HCEC 1CT (cell line): ENCODE data around the gene PYURF.

ENCODE experiments used
- DNase-seq: peaks from one replicate; pipeline ENCODE4 v3.0.0-alpha.2; 2017

The PYURF gene, protein sequence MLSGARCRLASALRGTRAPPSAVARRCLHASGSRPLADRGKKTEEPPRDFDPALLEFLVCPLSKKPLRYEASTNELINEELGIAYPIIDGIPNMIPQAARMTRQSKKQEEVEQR

DNA sequence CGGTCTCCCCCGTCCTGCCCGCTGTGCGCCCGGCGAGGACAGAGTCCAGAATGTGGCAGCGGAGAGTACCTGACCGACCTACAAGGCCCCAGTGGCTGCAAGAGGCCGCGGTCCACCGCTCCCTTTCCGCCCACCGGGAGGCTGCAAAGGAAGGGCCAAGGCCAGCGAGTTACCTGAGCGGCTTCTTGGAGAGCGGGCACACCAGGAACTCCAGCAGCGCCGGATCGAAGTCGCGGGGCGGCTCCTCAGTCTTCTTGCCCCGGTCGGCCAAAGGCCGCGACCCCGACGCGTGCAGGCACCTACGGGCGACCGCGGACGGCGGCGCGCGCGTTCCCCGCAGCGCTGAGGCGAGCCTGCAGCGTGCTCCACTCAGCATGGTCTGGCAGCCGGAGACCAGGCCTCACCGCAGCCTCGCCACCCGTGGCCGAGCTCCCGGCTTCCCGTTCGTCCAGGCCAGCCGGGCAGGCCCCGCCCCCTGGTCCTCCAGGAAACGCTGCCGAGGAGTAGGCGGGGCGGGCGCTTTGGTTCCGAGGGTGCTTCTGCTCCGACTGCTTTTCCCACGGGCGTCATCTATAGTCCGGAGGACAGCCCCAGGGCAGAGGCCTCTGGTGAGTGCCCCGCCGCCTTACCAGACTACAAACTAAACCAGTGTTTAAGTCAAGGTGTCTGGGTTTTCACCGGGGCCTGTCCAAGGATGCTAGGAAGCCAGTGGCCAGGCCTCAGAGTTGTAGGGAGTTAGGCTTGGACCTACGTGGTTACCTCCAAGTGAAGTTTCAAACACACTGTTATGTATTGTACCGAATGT lies at the start of gene PYURF:
TSS of gene PYURF (minus strand) at position 452 of the 805 bp plus-strand sequence. CDS start at position 376, 76 bp downstream.
- DNase-seq: peak; percentile 86

DNA sequence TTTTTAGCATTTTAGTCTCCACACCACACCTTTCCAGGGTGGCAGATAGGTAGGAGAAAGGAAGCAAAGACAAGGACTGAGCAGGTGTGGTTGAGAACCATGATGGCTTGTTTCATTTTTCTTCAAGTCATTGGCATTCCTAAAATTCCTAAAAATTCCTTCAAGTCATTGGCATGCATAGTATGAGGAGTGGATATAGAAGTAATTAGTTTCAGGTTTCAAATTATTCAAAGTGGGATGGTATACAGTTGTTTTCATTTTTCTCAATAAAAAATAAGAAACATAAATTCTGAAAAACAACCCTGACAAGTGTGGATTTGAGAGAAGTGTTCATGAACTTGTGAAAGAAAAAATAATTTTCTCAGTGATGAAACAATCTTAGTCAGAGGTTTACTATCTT lies 46.4 kb upstream of the PYURF start:
- DNase-seq: no peak

DNA sequence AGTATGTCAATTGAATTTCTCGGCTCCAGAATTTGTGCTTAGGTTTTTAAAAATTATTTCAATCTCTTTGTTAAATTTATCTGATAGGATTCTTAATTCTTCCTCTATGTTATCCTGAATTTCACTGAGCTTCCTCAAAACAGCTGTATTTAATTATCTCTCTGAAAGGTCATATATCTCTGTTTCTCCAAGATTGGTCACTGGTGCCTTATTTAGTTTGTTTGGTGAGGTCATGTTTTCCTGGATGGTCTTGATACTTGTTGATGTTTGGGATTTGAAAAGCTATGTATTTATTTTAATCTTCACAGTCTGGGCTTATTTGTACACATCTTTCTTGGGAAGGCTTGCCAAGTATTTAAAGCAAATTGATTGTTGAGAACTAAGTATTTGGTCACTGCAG lies 44.0 kb upstream of the PYURF start:
- DNase-seq: no peak

DNA sequence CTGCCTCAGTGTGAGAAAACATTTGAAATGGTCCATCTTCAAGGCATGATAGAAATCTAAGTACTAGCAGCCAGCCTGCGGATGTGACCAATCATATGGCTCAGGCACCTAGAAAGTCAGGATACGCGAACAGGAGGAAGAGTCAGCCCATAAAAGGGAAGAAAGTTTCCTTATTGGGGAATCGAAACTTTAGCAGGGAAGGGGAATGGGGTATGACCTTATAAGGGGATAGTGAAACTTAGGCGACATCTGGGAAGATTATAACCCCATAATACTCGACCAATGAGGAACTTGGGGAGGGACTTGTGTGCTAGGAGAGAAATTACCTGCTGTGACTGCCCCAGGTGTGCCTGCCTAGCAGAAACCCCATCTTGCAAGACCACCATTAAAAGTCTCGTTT lies 26.2 kb upstream of the PYURF start:
- DNase-seq: no peak

DNA sequence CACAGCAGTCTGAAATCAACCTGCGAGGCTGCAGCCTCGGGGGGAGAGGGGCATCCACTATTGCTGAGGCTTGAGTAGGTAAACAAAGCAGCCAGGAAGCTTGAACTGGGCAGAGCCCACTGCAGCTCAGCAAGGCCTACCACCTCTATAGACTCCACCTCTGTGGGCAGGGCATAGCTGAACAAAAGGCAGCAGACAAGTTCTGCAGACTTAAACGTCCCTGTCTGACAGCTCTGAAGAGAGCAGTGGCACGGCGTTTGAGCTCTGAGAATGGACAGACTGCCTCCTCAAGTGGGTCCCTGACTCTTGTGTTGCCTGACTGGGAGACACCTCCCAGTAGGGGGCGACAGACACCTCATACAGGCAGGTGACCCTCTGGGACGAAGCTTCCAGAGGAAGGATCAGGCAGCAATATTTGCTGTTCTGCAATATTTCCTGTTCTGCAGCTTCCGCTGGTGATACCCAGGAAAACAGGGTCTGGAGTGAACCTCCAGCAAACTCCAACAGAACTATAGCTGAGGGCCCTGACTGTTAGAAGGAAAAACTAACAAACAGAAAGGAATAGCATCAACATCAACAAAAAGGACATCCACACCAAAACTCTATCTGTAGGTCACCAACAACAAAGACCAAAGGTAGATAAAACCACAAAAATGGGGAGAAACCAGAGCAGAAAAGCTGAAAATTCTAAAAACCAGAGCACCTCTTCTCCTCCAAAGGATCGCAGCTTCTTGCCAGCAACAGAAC lies 15.9 kb upstream of the PYURF start:
- DNase-seq: peak; percentile 8

DNA sequence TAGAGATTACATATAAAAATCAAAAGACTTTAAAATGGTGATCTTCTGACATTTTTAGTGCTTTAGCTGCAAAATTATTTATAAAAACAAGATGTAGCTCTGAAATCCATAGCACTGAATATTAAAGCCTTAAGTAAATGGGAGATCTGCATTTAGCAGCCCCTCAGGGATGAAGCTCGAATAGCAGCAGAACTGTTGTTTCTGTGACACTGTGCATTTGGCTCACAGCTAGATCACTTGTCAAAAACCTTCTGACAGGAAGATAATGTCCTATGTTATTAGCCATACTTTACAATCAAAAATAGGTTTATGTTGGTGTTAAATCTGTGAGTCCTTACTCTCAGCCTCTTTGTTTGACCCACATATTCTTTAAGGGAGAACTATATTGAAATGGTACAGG lies 14.1 kb upstream of the PYURF start:
- DNase-seq: no peak

DNA sequence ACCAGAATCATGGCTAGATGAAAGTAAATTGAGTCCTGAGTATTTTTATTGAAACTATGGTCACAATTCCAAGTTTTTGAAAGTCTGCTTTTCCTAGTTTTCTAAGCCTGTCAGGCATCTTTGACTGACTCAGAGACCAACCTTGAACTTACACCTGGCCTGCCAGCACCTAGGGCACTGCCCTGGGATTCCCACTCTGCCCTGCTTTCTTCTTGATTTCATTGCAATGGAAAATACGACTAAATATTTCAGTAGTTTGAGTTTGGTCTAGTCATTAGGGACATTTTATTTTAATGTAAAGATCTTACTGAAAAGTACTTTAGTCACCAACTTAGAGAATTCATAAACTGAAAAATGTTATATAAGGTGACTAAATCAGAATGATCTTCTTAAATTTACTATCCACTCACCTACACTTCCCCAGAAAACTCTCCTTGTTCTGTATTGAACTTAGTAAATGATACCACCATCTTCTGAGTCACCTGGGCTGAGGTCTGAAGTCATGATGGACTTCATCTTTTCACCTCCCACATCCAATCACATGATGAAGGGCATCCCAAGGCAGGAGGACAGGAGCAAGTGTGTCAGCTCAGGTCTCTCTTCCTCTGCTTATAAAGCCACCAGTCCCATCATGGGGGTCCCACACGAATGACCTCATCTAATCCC lies 11.6 kb upstream of the PYURF start:
- no peak for DNase-seq

DNA sequence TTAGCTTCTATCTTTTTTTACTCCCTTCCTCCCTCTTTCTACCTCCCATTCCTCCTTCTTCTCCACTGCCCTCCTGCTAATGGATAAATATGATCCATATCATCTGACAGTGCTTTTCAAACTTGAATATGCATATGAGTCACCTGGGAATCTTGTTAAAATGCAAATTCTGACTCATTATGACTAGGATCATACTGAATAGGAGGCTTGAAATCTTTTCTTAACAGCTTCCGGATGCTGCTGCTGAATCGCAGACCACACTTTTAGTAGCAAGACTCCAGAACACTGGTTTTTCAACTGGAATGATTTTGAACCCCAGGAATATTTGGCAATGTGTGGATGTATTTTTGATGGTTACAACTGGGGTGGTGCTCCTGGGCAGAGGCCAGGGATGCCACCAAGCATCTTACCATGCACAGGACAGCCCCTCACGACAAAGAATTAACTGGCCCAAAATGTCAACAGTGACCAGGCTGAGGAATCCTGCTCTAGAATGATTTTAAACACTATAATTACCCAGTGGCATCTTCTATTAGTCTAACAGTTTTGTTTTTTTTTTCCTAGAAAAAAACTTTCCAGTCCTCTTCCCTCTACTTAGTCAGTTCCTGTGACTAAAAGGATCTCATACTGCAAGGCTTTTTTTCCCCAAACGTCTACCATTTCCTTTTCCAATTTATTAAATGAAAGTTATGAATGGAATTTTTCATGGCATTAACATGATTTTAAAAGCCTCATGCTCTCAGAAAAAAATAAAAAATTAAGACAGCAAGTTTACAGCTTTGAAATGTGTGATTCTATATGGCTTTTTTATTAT lies 10.6 kb upstream of the PYURF start:
- DNase-seq: peak; percentile 85

DNA sequence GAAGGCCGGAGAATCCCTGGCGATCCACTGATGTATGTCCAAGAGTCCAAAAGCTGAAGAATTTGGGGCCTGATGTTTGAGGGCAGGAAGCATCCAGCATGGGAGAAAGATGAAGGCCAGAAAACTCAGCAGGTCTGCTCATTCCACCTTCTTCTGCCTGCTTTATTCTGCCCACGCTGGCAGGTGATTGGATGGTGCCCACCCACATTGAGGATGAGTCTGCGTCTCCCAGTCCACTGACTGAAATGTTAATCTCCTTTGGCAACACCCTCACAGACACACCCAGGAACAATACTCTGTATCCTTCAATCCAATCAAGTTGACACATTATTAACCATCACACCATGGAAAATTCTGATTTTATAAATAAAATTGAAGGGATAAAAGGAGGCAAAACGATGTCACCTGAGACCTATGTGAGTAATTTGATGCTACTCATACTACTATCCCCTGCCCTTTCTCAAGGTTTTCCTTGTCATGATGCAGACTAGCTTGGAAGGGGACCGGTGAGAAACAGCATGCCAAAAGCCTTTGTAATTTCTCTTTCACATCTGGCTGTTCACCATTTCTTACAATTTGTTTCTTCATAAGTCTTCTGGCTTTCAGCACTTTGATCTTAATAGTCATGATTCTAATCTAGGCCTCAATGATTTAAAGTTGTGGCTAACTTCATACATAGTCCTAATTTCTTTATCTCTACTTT lies 9.7 kb upstream of the PYURF start:
- peak; percentile 64 for DNase-seq

DNA sequence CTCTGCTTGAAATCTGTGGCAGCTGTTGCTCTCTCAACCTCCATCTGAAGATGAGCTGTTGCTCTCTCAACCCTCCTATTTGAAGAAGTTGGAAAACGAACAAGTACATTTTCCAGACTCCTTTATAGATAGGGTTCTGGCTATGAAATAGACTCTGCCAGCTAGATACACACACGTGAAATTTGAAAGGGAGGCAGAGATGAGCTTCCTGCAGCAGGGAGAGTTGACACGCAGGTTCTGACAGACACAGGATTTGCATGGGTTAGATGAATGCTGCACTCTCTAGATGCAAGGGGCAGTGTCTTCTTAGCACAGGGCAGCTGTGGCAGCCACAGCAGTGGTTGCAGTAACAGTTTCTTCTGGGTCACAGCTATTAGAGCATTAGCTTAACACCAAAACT lies 8.0 kb upstream of the PYURF start:
- DNase-seq: no peak

DNA sequence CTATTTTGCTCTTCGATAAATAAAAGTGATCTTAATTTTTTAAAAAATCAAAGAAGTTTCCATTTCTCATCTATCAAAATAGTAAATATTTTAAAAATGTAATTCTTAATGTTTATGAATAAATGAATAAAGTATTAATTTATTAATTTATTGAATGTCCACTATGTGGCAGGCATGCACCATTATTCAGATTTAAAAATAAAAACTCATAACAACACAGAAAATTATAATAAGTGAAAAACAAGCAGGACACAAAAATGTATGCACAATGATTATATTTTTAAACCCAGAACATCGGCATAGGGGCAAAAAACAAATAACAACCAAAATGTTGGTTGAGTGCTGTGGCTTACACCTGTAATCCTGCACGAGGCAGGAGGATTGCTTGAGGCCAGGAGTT lies 5.3 kb upstream of the PYURF start:
- DNase-seq: peak; percentile 22

DNA sequence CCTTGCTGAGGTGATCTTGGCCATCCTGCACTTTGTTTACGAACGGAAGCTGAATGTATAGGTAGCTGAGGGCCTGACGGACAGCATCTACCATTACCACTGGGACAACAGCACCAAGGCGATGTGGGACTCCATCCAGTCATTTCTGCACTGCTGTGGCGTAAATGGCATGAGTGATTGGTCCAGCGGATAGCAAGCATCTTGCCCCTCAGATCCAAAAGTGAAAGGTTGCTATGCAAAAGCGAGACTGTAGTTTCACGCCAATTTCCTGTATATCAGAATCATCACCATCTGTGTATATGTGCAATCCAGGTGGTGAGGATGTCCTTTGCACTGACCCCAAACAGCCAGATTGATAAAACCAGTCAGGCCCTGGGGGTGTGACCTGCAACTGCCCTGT lies 4.2 kb upstream of the PYURF start:
- no peak for DNase-seq

DNA sequence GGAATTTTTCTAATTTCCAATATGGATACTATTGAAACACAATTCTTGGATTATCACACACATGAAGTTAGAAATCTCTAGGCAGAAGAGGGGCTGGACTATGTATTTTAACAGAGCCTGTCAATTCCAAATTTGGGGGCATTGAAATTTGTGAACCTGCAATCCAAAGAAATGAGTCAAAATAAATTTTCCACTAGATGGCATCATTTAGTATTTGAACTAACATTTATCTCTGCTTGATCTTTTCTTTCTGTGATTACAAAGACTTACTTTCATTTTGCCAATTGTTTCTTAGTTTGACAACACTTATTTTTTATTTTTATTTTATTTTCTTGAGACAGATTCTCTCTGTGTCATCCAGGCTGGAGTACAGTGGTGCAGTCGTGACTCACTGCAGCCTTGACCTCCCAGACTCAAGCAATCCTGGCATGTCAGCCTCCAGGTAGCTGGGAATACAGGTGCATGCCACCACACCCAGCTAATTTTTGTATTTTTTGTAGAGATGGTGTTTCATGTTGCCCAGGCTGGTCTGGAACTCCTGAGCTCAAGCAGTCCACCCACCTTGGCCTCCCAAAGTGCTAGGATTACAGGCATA lies 2.7 kb upstream of the PYURF start:
- peak; percentile 23 for DNase-seq

DNA sequence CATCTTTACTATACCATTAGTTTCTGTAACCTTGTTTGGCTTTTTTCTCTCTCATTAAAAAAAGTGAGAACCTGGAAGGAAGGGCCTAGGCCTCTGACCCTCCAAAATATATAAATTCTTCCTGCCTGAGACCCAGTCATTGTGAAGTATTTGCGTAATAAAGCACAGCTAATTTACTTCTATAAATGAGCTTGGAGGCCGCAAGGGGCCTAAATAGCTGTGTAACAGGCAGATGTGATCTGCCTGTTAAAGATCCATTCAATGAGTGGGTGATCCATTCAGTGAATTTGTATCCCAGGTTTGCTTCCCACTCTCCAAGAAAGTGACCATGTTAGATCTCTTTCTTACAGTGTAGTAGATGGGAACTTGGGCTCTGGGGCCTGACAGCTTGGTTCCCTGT lies 595 bp upstream of the PYURF start:
- no peak for DNase-seq

DNA sequence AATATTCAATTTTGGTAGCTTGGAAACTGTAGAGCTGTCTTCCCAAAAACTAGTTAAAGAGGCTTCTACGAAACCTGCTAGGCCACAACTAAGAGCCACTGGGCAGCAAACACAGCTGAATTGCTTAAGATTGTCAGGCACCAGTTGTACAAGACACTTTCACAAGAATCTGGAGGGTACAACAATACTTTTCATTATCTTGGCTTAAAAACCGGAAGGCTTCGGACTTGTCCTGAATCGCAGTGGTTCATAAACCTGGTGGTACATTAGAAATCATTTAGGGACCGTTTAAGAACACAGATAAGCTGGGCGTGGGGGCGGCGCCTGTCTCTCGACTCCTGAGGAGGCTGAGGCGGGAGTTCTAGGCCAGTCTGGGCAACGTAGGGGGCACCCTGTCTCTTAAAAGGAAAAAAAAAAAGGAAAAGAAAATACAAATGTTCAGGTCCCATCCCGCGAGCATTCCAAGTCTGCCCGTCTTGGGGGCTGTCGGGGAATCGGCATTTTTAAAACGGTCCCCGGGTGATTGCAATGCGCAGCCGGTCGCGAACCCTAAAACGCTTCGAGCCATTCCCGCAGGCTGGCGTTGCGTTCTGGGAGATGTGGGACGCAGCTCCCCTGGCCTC lies 763 bp downstream of the PYURF start:
- peak; percentile 5 for DNase-seq

DNA sequence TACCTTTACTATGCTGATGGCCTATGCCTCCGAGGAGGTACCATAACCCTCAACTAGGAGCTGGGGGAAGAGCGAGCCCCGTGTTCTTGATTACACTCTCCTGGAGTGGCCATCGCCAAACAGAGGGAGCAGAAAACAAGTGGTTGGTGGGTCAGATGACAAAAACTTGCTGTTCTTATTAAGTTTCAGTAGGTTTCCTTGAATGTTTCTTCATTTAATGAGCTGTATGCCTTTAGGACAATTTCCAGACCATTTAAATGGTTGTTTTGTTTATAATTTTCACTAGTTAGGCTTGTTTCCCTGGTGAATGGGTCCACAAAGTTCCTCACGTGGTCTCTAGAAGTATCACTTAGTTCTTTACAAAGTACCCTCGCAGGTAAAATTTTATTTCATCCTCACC lies 4.7 kb downstream of the PYURF start:
- DNase-seq: no peak

DNA sequence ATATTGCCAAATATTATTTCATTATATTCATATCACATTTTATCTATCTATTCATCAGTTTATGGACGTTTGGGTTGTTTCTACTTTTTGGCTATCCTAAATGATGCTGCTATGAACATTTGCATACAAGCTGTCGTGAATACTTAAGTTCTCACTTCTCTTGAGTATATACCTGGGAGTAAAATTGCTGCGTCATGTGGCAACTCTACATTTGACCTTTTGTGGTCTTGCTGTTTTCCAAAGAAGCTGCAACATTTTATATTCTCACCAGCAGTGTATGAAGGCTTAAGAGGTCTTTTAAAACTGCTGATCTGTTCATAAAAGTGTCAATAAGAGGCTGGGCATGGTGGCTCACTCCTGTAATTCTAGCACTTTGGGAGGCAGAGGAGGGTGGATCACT lies 5.8 kb downstream of the PYURF start:
- DNase-seq: no peak

DNA sequence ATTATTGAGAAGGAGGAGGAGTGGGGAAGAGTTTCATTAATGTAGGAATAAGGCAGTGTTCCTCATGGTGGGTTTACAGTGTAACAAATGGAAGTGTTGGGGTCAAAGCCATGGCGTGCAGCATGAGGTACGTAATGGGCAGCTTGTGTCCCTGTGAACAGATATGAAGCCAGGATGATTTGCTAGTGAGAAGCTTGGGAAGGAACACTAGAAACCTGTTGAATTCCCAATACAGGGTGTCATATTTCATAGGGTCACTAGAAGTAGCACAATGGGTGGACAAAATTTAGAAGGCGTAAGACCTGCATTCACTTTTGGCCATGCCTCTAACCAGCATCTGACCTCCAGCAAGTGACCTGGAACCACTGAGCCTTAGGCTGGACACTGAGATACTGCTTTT lies 6.8 kb downstream of the PYURF start:
- DNase-seq: no peak

DNA sequence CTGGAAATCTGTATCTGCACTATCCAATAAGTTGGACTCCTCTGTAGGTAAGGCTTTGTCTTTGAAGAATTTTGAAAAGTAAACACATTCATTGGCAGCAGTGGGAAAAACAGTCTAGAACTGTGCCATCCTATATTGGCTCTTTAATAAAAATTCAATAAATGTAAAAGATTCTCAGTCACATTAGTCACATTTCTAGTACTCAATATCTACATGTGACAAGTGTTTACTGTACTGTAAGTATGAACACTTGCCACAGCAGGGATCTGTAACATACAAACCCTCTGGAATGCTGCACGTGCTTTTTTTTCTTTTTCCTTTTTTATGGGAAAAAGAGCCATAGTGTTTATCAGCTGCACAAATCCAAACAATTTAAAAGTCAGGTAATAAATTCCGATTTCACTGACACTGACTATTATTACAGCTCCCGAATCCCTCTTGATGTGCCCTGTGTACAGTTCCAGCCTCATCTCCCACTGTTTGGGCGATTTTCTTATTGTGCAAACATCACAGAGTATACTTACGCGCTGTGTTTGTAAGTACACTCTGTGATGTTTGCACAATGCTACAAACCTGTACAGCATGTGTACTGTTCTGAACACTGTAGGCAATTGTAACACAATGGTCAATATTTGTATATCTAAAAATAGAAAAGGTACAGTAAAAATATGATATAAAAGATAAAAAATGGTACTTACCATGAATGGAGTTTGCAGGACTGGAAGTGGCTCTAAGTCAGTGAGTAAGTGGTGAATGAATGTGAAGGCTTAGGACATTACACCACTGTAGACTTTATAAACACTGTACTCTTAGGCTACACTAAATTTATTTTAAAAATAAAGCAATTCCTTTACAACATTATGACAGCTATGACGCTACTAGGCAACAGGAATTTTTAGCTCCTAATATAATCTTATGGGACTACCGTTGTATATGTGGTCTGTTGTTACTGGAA lies 8.7 kb downstream of the PYURF start:
- DNase-seq: no peak

DNA sequence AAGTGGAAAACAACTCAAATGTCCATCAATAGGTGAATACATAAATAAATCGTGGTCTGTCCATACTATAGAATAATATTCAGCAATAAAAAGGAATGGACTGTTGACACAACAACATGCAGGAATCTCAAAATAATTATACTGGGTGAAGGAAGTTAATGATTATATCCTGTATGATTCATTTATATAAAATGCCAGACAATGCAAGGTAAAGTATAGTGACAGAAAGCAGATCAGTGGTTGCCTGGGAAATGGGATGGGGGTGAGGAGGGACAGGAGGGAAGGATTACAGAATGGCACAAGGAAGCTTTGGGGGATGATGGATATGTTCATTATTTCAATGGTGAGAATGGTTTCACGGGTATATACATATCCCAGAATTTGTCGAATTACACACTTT lies 12.3 kb downstream of the PYURF start:
- no peak for DNase-seq
